ENCODE data around the gene USP9X.
"Not testable (repeated sequence)": the region's sequence is repeated elsewhere in the genome, so short reads cannot be mapped to it uniquely, and the experiment has no call there.

USP9X gene

DNA sequence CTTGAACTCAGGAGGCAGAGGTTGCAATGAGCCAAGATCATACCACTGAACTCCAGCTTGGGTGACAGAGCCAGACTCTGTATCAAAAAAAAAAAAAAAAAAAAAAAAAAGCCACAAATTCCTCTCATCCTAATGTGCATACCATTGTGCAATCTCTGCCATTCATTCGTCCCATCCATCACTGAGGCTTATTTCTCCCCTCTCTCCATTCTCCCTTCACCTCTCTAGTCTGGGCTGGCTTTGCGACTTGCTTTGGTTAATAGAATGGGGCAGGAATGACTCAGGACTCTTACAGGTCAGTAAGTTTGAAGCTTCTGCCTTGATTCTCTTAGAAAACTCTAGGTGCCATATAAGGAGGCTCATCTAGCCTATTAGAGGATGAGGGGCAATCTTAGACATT lies 188.4 kb downstream of the USP9X start:
- no peak for DNase-seq (ENCODE audit: low read depth in 2 of 3, low spot score in 1 of 3)

DNA sequence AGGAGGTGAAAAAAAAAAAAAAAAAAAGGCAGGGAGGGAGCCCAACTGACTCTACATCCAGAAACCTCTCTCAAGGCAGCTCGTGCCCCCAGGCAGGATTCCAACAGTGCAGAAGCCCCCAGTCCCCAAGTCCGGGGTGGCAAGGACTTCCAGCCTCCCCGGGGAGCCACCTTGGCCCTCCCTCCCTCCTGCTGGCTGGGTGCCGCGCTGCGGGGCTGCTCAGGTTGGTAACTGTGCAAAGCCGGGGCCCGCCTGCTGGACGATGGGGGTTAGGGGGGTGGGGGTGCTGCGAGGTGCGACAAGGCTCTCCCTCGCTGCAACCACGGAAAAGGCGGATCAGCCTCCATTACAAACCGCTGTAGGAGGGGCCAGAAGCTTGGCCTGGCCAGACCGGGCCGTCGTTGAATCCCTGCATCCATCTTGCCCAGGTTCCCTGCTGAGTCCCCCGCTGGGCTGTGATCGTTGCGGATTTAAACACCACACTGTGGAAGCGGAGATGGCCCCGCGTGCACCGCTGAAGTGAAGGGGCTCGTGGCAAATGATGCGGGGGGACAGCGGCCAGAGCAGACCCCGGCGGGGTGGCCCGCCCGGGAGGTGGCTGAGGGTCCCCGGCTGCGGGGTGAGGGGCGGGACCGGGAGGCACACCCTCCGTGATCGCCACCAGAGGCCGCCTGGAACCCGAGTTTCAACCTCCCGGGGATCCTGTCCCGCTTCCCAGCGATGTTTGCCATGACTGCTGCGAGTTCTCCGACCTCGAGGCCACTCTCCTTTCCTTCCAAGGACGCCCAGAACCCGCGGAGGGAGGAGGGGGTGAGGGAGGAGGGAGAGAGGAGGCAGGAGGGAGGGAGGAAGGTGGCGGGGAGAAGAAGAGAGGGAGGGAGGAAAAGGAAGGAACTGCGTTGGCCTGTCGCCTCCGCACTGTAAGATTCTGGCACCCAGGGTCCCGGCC lies 190.7 kb downstream of the USP9X start:
- peak in 2 of 3 donors; percentile 50 to 53 for DNase-seq (ENCODE audit: low read depth in 2 of 3, low spot score in 1 of 3)

DNA sequence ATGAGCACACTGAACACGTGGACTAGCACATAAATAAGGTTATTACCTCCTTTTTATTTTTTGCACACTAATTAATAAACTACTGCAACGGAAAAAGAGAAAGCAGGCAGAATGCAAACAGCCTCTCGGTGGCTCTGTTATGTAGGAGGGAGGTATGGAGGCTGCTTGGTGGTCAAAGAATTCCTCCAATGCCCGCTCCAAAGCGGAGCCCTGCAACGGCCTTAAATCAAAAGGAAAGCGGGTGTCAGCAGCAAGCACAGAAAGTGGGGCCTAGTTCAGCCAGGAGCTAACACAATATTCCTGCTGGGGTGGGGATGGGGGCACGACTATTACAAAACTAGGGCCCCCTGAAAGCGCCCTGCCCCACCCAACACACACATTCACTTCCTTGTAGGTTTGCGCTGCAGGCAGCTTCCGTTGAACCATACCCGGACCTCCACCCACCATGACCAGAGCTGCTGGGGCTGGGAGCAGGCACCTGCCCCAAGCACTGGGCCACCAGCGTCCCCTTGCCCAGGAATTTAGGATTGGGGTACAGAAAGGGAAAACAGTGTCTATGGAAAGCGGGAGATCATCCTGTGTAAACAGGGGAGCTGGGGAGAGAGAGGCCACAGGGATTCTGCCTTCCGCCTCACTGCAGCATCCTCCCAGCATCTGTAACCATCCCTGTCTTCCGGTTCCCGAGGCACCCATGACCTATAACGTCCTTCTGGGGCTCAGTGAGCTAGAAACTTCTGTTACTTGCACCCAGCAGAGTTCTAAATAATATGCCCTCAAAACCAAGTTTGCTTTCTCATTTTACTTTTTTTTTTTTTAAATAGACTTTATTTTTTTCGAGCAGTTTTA lies 191.6 kb downstream of the USP9X start:
- DNase-seq (ENCODE audit: low read depth in 2 of 3, low spot score in 1 of 3): no peak

DNA sequence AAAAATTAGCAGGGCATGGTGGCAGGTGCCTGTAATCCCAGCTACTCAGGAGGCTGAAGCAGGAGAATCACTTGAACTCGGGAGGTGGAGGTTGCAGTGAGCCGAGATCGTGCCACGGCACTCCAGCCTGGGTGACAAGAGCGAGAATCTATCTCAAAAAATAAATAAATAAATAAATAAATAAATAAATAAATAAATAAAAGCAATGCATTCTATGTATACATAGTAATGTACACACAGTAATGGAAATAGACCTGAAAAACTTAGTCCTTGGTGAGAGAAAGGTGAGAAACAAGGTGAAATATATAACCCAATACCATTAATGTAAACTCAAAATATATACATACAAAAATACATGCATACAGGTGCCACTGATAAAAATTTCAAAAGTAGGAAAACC lies 197.1 kb downstream of the USP9X start:
- not testable (repeated sequence) for DNase-seq (ENCODE audit: low read depth in 2 of 3, low spot score in 1 of 3)

DNA sequence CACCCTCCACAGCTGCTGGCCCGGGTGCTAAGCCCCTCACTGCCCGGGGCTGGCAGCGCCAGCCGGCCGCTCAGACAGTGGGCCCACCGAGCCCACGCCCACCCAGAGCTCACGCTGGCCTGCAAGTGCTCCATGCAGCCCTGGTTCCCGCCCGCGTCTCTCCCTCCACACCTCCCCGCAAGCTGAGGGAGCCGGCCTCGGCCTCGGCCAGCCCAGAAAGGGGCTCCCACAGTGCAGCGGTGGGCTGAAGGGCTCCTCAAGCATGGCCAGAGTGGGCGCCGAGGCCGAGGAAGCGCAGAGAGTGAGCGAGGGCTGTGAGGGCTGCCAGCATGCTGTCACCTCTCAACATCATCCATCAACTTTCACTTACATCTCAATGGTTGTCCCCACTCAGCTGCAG lies 200.7 kb downstream of the USP9X start:
- DNase-seq (ENCODE audit: low read depth in 2 of 3, low spot score in 1 of 3): not testable (repeated sequence)

Measured in stimulated activated CD4-positive, alpha-beta T cell treated with anti-CD3 and anti-CD28 coated beads, Interleukin-12 subunit alpha, Interleukin-12 subunit beta, amount 100 ng/mL, for 48 hours (primary cell).